ENCODE results near the gene L1CAM. TPM values are rescaled to one million over a fixed set of nuclear protein-coding genes. Genes with fewer than 3 reads are reported as not detected.

The L1CAM gene
- total and polyA plus RNA-seq, 4 donors = 0.28 to 0.59 (median 0.39) TPM; not detected in 1

DNA sequence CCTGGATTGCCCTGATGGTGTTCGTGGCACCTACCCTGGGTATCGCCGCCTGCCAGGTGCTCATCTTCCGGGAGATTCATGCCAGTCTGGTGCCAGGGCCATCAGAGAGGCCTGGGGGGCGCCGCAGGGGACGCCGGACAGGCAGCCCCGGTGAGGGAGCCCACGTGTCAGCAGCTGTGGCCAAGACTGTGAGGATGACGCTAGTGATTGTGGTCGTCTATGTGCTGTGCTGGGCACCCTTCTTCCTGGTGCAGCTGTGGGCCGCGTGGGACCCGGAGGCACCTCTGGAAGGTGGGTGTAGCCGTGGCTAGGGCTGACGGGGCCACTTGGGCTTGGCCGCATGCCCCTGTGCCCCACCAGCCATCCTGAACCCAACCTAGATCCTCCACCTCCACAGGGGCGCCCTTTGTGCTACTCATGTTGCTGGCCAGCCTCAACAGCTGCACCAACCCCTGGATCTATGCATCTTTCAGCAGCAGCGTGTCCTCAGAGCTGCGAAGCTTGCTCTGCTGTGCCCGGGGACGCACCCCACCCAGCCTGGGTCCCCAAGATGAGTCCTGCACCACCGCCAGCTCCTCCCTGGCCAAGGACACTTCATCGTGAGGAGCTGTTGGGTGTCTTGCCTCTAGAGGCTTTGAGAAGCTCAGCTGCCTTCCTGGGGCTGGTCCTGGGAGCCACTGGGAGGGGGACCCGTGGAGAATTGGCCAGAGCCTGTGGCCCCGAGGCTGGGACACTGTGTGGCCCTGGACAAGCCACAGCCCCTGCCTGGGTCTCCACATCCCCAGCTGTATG, 20.3 kb upstream of the L1CAM start:
- Histone ChIP-seq H3K36me3 (ENCODE audit: control insufficient read depth in 4 of 4, insufficient read depth in 3 of 4, low read depth in 1 of 4, low read length in 3 of 4) (no peaks in the 10 kb centered on the region), H3K27ac (ENCODE audit: low read depth in 1 of 2, low read length in 2 of 2) (no peak overlapping the region), H3K4me3 (ENCODE audit: low read depth in 1 of 3, low read length in 3 of 3) (no peak overlapping the region), H3K9me3 (ENCODE audit: control insufficient read depth in 4 of 4, low read length in 3 of 4) (no peaks in the 10 kb centered on the region), H3K9ac (ENCODE audit: low read depth in 1 of 2, low read length in 2 of 2) (no peak overlapping the region), H3K27me3 (ENCODE audit: control insufficient read depth in 4 of 4, insufficient read depth in 4 of 4, low read length in 3 of 4) (no peaks in the 10 kb centered on the region), H3K4me1 (ENCODE audit: control insufficient read depth in 4 of 4, insufficient read depth in 4 of 4, low read length in 3 of 4) (peaks cover 0 to 10% (median 4%) of the 10 kb centered on the region in 4 donors)
- no peak for DNase-seq (ENCODE audit: low spot score)
- no peak for TF ChIP-seq TAF1 (conservative IDR thresholded peaks at IDR 0.05)
- TF ChIP-seq HNF4G (IDR thresholded peaks at IDR 0.05) = no peak
- TF ChIP-seq RAD21 (IDR thresholded peaks at IDR 0.05) = no peak
- 79% methylated on average over 27 of the region's 27 CpGs for WGBS

GRCh38 chrX:153905481-153906095, 19.6 kb upstream of the L1CAM start:
- TF ChIP-seq GABPA (IDR thresholded peaks at IDR 0.05 in 1 of 2, conservative IDR thresholded peaks at IDR 0.05 in 1 of 2) (no peak), JUND (IDR thresholded peaks at IDR 0.05) (no peak), HNF4A (conservative IDR thresholded peaks at IDR 0.05) (no peak), RAD21 (IDR thresholded peaks at IDR 0.05) (no peak), FOXA1 (IDR thresholded peaks at IDR 0.05) (no peak), EGR1 (IDR thresholded peaks at IDR 0.05; ENCODE audit: low read depth in 2 of 2) (no peak), RXRA (IDR thresholded peaks at IDR 0.05) (no peak), ZBTB33 (IDR thresholded peaks at IDR 0.05) (no peak), MAX (IDR thresholded peaks at IDR 0.05) (no peak), CTCF (IDR thresholded peaks at IDR 0.05; ENCODE audit: low read depth, low read length, missing input control) (no peak), TAF1 (conservative IDR thresholded peaks at IDR 0.05) (no peak), FOXA2 (IDR thresholded peaks at IDR 0.05) (no peak), YY1 (IDR thresholded peaks at IDR 0.05) (no peak)
- TF ChIP-seq, protein P1, sequence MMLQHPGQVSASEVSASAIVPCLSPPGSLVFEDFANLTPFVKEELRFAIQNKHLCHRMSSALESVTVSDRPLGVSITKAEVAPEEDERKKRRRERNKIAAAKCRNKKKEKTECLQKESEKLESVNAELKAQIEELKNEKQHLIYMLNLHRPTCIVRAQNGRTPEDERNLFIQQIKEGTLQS (IDR thresholded peaks at IDR 0.05) = no peak
- Histone ChIP-seq H3K27ac (ENCODE audit: low read depth in 1 of 2, low read length in 2 of 2) (no peak overlapping the region), H3K27me3 (ENCODE audit: control insufficient read depth in 4 of 4, insufficient read depth in 4 of 4, low read length in 3 of 4) (no peaks in the 10 kb centered on the region), H3K9me3 (ENCODE audit: control insufficient read depth in 4 of 4, low read length in 3 of 4) (no peaks in the 10 kb centered on the region), H3K36me3 (ENCODE audit: control insufficient read depth in 4 of 4, insufficient read depth in 3 of 4, low read depth in 1 of 4, low read length in 3 of 4) (no peaks in the 10 kb centered on the region), H3K4me3 (ENCODE audit: low read depth in 1 of 3, low read length in 3 of 3) (no peak overlapping the region), H3K4me1 (ENCODE audit: control insufficient read depth in 4 of 4, insufficient read depth in 4 of 4, low read length in 3 of 4) (peaks cover 0 to 10% (median 4%) of the 10 kb centered on the region in 4 donors), H3K9ac (ENCODE audit: low read depth in 1 of 2, low read length in 2 of 2) (no peak overlapping the region)
- DNase-seq (ENCODE audit: low spot score) = no peak
- 89% methylated on average over 32 of the region's 32 CpGs for WGBS
